Hepatocyte (in vitro differentiated cells): ENCODE data around the gene SPAG16.

Experiments used
- EZH2 ChIP-seq: fragments of 200-600 bp; sonication (generic); IDR thresholded peaks from 2 replicates; pipeline ENCODE4 v1.6.1; 2016; ENCODE audit warnings: antibody characterized with exemption, mild to moderate bottlenecking, borderline replicate concordance
- EZH2phosphoT487 ChIP-seq: fragments of 200-600 bp; sonication (generic); IDR thresholded peaks from one replicate; pipeline ENCODE4 v1.6.1; 2018; ENCODE audit warnings: antibody characterized with exemption, mild to moderate bottlenecking, low read depth, moderate library complexity; ENCODE audit not compliant: unreplicated experiment, severe bottlenecking
- TF ChIP-seq, protein P1 (sequence below): fragments of 200-600 bp; sonication (generic); IDR thresholded peaks from 2 replicates; pipeline ENCODE4 v1.5.1; 2016; ENCODE audit warnings: antibody characterized with exemption, mild to moderate bottlenecking; ENCODE audit not compliant: poor library complexity

- TF ChIP-seq, protein P1, sequence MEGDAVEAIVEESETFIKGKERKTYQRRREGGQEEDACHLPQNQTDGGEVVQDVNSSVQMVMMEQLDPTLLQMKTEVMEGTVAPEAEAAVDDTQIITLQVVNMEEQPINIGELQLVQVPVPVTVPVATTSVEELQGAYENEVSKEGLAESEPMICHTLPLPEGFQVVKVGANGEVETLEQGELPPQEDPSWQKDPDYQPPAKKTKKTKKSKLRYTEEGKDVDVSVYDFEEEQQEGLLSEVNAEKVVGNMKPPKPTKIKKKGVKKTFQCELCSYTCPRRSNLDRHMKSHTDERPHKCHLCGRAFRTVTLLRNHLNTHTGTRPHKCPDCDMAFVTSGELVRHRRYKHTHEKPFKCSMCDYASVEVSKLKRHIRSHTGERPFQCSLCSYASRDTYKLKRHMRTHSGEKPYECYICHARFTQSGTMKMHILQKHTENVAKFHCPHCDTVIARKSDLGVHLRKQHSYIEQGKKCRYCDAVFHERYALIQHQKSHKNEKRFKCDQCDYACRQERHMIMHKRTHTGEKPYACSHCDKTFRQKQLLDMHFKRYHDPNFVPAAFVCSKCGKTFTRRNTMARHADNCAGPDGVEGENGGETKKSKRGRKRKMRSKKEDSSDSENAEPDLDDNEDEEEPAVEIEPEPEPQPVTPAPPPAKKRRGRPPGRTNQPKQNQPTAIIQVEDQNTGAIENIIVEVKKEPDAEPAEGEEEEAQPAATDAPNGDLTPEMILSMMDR = no peak
- TF ChIP-seq EZH2phosphoT487 (no peak), EZH2 (no peak)
These were observed 735.7 kb downstream of the SPAG16 start for GRCh38 chr2:214019973-214020345.
